Spleen (tissue), 11 donors: ENCODE results near the gene CFAP157. TPM values are rescaled to one million over a fixed set of nuclear protein-coding genes. Genes with fewer than 3 reads are reported as not detected.

ENCODE experiments used
- DNase-seq: peaks from one replicate; pipeline ENCODE4 v3.0.0-alpha.2; 2020
- H3K27ac ChIP-seq, 8 donors: fragments of 200-600 bp; sonication (generic) in 7 of 8; 1 replicate in 4 of 8; 2 replicates in 4 of 8; pipeline versions ENCODE4 v1.5.0 to v1.8.0; 2016 to 2021; ENCODE audit warnings: inconsistent platforms in 4 of 8, mild to moderate bottlenecking in 4 of 8, moderate library complexity in 1 of 8
- H3K27me3 ChIP-seq, 7 donors: fragments of 200-600 bp; sonication (generic) in 6 of 7; replicated peaks in 1 of 7; 1 replicate in 4 of 7; 2 replicates in 3 of 7; pipeline versions ENCODE4 v1.5.0 to v1.8.0; 2016 to 2021; ENCODE audit warnings: inconsistent platforms in 3 of 7, mild to moderate bottlenecking in 1 of 7
- H3K36me3 ChIP-seq, 6 donors: fragments of 200-600 bp; sonication (generic) in 5 of 6; 1 replicate in 4 of 6; 2 replicates in 2 of 6; pipeline versions ENCODE4 v1.5.0 to v1.8.0; 2016 to 2021; ENCODE audit warnings: inconsistent platforms in 2 of 6
- H3K4me1 ChIP-seq, 6 donors: fragments of 200-600 bp; sonication (generic) in 5 of 6; 1 replicate in 3 of 6; 2 replicates in 3 of 6; pipeline versions ENCODE4 v1.5.0 to v1.8.0; 2016 to 2021; ENCODE audit warnings: inconsistent platforms in 3 of 6
- H3K4me3 ChIP-seq, 8 donors: fragments of 200-600 bp; sonication (generic) in 7 of 8; 1 replicate in 4 of 8; 2 replicates in 4 of 8; pipeline versions ENCODE4 v1.5.0 to v1.8.0; 2016 to 2021; ENCODE audit warnings: inconsistent platforms in 4 of 8, mild to moderate bottlenecking in 4 of 8, moderate library complexity in 2 of 8
- H3K9me3 ChIP-seq, 8 donors: fragments of 200-600 bp; sonication (generic) in 7 of 8; 1 replicate in 4 of 8; 2 replicates in 4 of 8; pipeline versions ENCODE4 v1.5.0 to v1.8.0; 2016 to 2021; ENCODE audit warnings: inconsistent platforms in 4 of 8
- POLR2A ChIP-seq, 3 donors: fragments of 450-650 bp; IDR thresholded peaks; one replicate each; pipeline ENCODE4 v1.5.1; 2017; ENCODE audit warnings: antibody characterized with exemption in 3 of 3, mild to moderate bottlenecking in 1 of 3
- POLR2AphosphoS5 ChIP-seq, 3 donors: sonication (generic); formaldehyde crosslinking; IDR thresholded peaks; one replicate each; pipeline ENCODE4 v1.5.1; 2017; ENCODE audit warnings: antibody characterized with exemption in 3 of 3
- WGBS, 5 donors: extraction: QIAGEN DNeasy Blood & Tissue Kit in 3 of 5; methylation state at CpG; one replicate each; pipeline versions ENCODE4 v1.1.5 to v1.1.7; 2013 to 2018; 5-methylcytosine and 5-hydroxymethylcytosine counted together
- intact Hi-C: fragments of 100-400 bp; cut with DNase I; formaldehyde crosslinking; loops from one replicate; pipeline ENCODE4 v1.15.0; 2023; ENCODE audit warnings: low total_unique reads
- polyA plus RNA-seq, 3 donors: library from polyadenylated mRNA; stranded (reverse); fragments of 200-250 nt; gene quantifications; one replicate each; pipeline ENCODE4 v1.2.1, GENCODE V29; 2013
- total RNA-seq, 7 donors: library from RNA; depleted of rRNA in 3 of 7; stranded (reverse); fragments of >200 nt in 3 of 7; fragmentation: NEBNext Ultra II Directional in 4 of 7; extraction: Animal tissue kit (Norgen Biotek cat#: 25700) in 4 of 7; gene quantifications; one replicate each; pipeline versions ENCODE4 v1.1.0 to v1.2.1, GENCODE V29; 2016 to 2021
- TF ChIP-seq, protein P1 (sequence below), 11 experiments: fragments of 200-600 bp in 7 of 11; fragments of 450-650 bp in 4 of 11; sonication (generic) in 4 of 11; IDR thresholded peaks in 8 of 11; conservative IDR thresholded peaks in 3 of 11; 1 replicate in 7 of 11; 2 replicates in 4 of 11; pipeline versions ENCODE4 v1.4.0 to v1.8.0; 2016 to 2021; ENCODE audit warnings: antibody characterized with exemption in 11 of 11, inconsistent platforms in 4 of 11, mild to moderate bottlenecking in 1 of 11
- donor health status: healthy with polysubstance abuse.
- donor health status: DM: no; HTN: no; CAD: no; lungs with moderate emphysema.
- donor health status: DM: no; HTN: no; CAD: no.
- donor health status: Bipolar disorder and iron deficiency.
- donor health status: healthy.
- donor health status: DM: no; HTN: no; CAD: no.
- donor health status: DM: yes; HTN: yes; CAD: no.

CFAP157 gene
- total and polyA plus RNA-seq, 10 donors = 0.09 to 0.21 (median 0.13) TPM; not detected in 3

DNA sequence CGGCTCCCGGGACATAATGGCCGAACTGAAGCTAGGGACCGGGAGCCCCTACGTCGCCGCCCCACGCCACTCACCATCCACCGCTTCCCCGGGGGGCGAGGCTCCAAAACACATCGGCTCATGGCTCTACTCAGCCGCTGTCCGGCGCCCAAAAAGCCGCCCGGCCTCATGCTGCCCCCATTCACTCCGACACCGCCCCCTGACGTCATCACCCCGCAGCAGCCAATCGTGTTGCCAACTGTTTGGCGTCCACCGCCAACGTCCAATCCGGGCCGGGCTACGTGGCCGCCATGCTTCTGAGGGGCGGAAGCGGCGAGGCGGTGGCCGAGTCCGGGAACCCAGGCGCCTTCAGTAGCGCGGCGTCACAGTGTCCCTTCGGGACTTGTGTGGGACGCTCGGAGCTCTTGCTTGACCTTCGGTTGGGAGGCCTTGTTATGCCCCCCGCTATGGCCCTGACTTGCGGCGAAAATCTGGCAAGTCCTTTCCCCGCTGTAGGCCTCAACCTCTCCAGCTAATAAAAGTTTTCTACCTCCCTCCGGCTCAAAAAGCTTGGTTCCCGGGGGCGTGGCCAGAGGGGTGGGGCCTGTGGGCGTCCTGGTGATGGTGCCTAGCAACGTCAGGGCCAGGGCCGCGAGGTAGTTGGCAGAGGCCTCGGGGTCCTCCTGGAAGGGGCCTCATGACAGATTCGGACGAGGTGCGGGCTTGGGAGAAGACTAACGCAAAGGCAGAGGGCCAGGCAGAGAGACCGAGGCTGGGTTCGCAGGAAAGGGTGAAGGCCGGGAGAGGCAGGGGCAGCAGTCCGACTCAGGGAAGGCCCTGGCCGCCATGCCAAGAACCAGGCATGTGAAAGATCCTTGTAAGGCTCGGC lies 8.9 kb downstream of the CFAP157 start, which contains the start of the genes PTRH1 and TTC16:
TSS of gene PTRH1 (minus strand) at position 194 of the 868 bp plus-strand sequence. CDS start at position 170, 24 bp downstream.
TSS of gene TTC16 (plus strand) at position 610 of the 868 bp plus-strand sequence. CDS start at position 677, 67 bp downstream.
- H3K4me3 ChIP-seq = peak within 1 kb of the TSS; percentile 57 to 94 (median 76)
- H3K4me1 ChIP-seq = peaks cover 11 to 62% (median 31%) of the 10 kb centered on the region in 6 donors
- H3K27ac ChIP-seq = peak within 1 kb of the TSS; percentile 61 to 91 (median 86)
- whole genome bisulfite sequencing, 5 donors = 6 to 7% (median 6%) methylated on average over 51 to 65 of the region's 65 CpGs
- peak; percentile 99 for DNase-seq
- H3K27me3 ChIP-seq = no peaks in the 10 kb centered on the region
- intact Hi-C loops = no loop called here
- peaks cover 0 to 12% (median 0%) of the 10 kb centered on the region in 6 donors for H3K36me3 ChIP-seq
- TF ChIP-seq POLR2A (IDR thresholded peaks at IDR 0.05) (no peak), POLR2AphosphoS5 (IDR thresholded peaks at IDR 0.05) (peak; percentile 84 to 93 (median 88))
- TF ChIP-seq, protein P1, sequence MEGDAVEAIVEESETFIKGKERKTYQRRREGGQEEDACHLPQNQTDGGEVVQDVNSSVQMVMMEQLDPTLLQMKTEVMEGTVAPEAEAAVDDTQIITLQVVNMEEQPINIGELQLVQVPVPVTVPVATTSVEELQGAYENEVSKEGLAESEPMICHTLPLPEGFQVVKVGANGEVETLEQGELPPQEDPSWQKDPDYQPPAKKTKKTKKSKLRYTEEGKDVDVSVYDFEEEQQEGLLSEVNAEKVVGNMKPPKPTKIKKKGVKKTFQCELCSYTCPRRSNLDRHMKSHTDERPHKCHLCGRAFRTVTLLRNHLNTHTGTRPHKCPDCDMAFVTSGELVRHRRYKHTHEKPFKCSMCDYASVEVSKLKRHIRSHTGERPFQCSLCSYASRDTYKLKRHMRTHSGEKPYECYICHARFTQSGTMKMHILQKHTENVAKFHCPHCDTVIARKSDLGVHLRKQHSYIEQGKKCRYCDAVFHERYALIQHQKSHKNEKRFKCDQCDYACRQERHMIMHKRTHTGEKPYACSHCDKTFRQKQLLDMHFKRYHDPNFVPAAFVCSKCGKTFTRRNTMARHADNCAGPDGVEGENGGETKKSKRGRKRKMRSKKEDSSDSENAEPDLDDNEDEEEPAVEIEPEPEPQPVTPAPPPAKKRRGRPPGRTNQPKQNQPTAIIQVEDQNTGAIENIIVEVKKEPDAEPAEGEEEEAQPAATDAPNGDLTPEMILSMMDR (IDR thresholded peaks at IDR 0.05 in 8 of 11, conservative IDR thresholded peaks at IDR 0.05 in 3 of 11) = peak in 3 of 11 experiments; percentile 15 to 37 (median 24)
- no peaks in the 10 kb centered on the region for H3K9me3 ChIP-seq

DNA sequence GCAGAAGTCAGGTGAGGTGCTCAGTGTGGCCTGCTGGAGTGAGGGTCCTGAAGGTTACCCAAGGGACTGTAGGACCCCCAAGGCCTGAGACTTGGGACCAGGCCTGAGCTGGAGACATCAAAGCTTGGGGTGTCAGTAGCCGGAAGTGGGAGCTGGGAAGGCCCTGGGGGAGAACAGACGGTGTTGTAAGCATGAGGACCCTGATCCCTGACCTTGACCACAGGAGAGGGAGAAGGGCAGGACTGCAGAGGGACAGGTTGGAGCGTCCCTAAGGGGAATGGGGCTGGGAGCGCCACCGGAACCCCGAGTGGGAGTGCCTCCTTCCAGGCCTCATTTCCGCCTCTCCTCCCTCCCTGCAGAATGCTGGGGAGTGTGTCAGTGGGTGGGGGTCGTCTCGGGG lies 9.6 kb downstream of the CFAP157 start:
- 70 to 87% (median 77%) methylated on average over 9 of the region's 9 CpGs for WGBS, 5 donors
- Histone ChIP-seq H3K36me3 (peaks cover 0 to 12% (median 0%) of the 10 kb centered on the region in 6 donors), H3K4me3 (peak overlapping the region in 3 of 8 donors; percentile 73 to 94 (median 91)), H3K27ac (peak overlapping the region in 5 of 8 donors; percentile 82 to 91 (median 90)), H3K27me3 (no peaks in the 10 kb centered on the region), H3K4me1 (peaks cover 11 to 55% (median 24%) of the 10 kb centered on the region in 6 donors), H3K9me3 (no peaks in the 10 kb centered on the region)
- TF ChIP-seq, protein P1 (IDR thresholded peaks at IDR 0.05 in 8 of 11, conservative IDR thresholded peaks at IDR 0.05 in 3 of 11) = no peak
- TF ChIP-seq POLR2AphosphoS5 (IDR thresholded peaks at IDR 0.05) (no peak), POLR2A (IDR thresholded peaks at IDR 0.05) (no peak)
- intact Hi-C loops = no loop called here
- no peak for DNase-seq

DNA sequence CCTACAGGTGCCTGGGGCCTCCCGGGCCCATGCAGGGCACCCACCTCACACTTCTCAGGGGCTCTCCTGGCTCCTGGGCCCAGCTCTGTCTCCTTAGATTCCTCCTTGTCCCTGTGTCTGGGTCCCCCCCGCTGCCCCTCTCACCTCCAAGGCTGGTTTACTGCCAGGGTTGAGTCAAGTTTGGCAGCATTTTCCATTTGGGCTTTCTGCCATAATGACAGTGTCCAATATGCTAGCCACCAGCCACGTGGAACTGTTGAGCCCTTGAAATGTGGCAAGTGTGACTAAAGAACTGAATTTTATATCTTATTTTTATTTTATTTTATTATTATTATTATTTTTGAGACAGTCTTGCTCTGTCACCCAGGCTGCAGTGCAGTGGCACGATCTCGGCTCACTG lies 11.0 kb downstream of the CFAP157 start:
- Histone ChIP-seq H3K36me3 (peaks cover 0 to under 1% (median 0%) of the 10 kb centered on the region in 6 donors), H3K4me3 (no peak overlapping the region), H3K27ac (no peak overlapping the region), H3K27me3 (no peaks in the 10 kb centered on the region), H3K4me1 (peaks cover 11 to 45% (median 22%) of the 10 kb centered on the region in 6 donors), H3K9me3 (no peaks in the 10 kb centered on the region)
- no peak for DNase-seq
- intact Hi-C loops = no loop called here
- WGBS, 5 donors = 89 to 94% (median 92%) methylated on average over 5 of the region's 5 CpGs
- TF ChIP-seq, protein P1 (IDR thresholded peaks at IDR 0.05 in 8 of 11, conservative IDR thresholded peaks at IDR 0.05 in 3 of 11) = no peak
- TF ChIP-seq POLR2AphosphoS5 (IDR thresholded peaks at IDR 0.05) = no peak
- TF ChIP-seq POLR2A (IDR thresholded peaks at IDR 0.05) = no peak
